Upper lobe of right lung (tissue), 1 donor: ENCODE results near the gene ACAT2. TPM values are rescaled to one million over a fixed set of nuclear protein-coding genes. Genes with fewer than 3 reads are reported as not detected.

Source experiments
- ATAC-seq: fragments of 200-7000 bp; cut with Tn5 transposase; one replicate; pipeline ENCODE4 v1.9.1; 2020; ENCODE audit warnings: mild to moderate bottlenecking, moderate library complexity
- DNase-seq: peaks from one replicate; pipeline ENCODE4 v3.0.0-alpha.2; 2020
- H3K27ac ChIP-seq: fragments of 200-600 bp; one replicate; pipeline ENCODE4 v1.8.0; 2022
- H3K27me3 ChIP-seq: fragments of 200-600 bp; one replicate; pipeline ENCODE4 v1.8.0; 2022; ENCODE audit warnings: mild to moderate bottlenecking
- H3K36me3 ChIP-seq: fragments of 200-600 bp; one replicate; pipeline ENCODE4 v1.8.0; 2022
- H3K4me1 ChIP-seq: fragments of 200-600 bp; one replicate; pipeline ENCODE4 v1.8.0; 2022
- H3K4me3 ChIP-seq: fragments of 200-600 bp; one replicate; pipeline ENCODE4 v1.8.0; 2022; ENCODE audit warnings: mild to moderate bottlenecking
- H3K9me3 ChIP-seq: fragments of 200-600 bp; one replicate; pipeline ENCODE4 v1.8.0; 2022
- intact Hi-C: fragments of 100-400 bp; cut with DNase I; formaldehyde crosslinking; loops from one replicate; pipeline ENCODE4 v1.11.0; 2022
- total RNA-seq: library from RNA; stranded (reverse); fragmentation: NEBNext Ultra II Directional; extraction: Animal tissue kit (Norgen Biotek cat#: 25700); gene quantifications from one replicate; pipeline ENCODE4 v1.2.1, GENCODE V29; 2021
- TF ChIP-seq, protein P1 (sequence below): fragments of 200-600 bp; IDR thresholded peaks from one replicate; pipeline ENCODE4 v1.8.0; 2022; ENCODE audit warnings: antibody characterized with exemption
- donor health status: DM: no; HTN: yes; CAD: no; lungs with severe emphysema.

Gene ACAT2
- total RNA-seq, 1 donor from 2014 or later: 52.6 TPM

DNA sequence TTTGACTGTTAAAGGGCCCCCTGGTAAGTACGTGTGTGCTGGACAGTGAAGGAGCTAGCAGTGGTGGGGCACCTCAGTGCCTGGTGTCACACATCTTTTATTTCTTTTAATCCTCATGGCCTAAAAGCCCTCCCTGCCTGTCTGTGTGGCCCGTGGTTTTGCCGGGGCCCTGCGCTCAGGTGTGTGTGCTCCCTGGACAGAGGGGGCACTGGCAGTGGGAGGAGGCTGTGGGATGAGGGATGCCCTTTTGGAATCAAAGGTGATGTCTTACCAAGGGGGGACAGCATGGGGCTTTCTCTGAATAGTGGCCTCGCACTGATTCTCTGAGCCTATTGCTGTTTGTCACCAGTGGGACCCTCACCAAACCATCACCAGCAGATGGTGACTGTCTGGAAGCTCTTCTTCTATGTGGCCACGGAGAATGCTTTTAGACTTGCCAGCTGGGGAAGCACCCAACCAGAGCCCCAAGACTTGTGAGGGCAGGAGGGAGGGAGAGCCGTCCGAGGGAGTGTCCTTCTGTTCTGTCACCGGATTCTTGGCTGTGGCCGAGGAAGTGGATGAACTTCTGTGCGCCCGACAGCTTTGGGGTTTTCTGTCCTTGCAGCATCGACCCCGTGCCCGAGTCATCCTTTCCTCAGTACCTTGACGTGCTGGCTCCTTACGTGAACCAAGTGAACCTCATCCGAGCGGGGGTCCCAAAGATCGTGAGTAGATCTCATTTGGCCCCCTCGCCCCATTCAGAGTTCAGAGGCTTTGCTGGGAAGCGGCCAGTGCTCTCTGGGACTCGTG lies 56.3 kb downstream of the ACAT2 start:
- ATAC-seq (no peak), DNase-seq (no peak)
- H3K9me3 ChIP-seq: no peaks in the 10 kb centered on the region
- no peaks in the 10 kb centered on the region for H3K27me3 ChIP-seq
- H3K4me3 ChIP-seq: no peak overlapping the region
- no peaks in the 10 kb centered on the region for H3K36me3 ChIP-seq
- intact Hi-C loops: no loop called here
- TF ChIP-seq, protein P1, sequence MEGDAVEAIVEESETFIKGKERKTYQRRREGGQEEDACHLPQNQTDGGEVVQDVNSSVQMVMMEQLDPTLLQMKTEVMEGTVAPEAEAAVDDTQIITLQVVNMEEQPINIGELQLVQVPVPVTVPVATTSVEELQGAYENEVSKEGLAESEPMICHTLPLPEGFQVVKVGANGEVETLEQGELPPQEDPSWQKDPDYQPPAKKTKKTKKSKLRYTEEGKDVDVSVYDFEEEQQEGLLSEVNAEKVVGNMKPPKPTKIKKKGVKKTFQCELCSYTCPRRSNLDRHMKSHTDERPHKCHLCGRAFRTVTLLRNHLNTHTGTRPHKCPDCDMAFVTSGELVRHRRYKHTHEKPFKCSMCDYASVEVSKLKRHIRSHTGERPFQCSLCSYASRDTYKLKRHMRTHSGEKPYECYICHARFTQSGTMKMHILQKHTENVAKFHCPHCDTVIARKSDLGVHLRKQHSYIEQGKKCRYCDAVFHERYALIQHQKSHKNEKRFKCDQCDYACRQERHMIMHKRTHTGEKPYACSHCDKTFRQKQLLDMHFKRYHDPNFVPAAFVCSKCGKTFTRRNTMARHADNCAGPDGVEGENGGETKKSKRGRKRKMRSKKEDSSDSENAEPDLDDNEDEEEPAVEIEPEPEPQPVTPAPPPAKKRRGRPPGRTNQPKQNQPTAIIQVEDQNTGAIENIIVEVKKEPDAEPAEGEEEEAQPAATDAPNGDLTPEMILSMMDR: no peak
- H3K27ac ChIP-seq: no peak overlapping the region
- H3K4me1 ChIP-seq: no peaks in the 10 kb centered on the region

DNA sequence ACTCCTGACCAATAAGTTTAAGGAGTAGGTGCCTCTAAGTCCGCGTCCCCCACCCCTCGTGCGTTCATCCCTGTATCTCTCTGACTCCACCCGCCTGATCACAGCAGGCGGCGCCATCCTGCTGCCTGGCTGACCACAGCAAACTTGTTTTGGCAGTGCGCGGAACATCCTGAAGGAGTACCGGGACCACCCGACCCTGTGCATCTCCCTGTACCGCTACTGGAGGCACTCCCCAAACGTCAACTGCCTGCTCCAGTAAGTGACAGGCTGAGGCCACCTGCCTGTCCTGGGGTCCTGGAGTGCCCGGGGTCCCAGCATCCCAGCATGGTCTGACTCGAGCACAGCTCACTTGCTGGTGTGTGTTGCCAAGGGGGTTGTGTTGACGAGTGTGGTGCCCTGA lies 57.3 kb downstream of the ACAT2 start:
- Histone ChIP-seq H3K27ac (no peak overlapping the region), H3K4me1 (no peaks in the 10 kb centered on the region), H3K4me3 (no peak overlapping the region), H3K36me3 (no peaks in the 10 kb centered on the region), H3K9me3 (no peaks in the 10 kb centered on the region), H3K27me3 (no peaks in the 10 kb centered on the region)
- intact Hi-C loops: no loop called here
- DNase-seq (no peak), ATAC-seq (no peak)
- TF ChIP-seq, protein P1: no peak

DNA sequence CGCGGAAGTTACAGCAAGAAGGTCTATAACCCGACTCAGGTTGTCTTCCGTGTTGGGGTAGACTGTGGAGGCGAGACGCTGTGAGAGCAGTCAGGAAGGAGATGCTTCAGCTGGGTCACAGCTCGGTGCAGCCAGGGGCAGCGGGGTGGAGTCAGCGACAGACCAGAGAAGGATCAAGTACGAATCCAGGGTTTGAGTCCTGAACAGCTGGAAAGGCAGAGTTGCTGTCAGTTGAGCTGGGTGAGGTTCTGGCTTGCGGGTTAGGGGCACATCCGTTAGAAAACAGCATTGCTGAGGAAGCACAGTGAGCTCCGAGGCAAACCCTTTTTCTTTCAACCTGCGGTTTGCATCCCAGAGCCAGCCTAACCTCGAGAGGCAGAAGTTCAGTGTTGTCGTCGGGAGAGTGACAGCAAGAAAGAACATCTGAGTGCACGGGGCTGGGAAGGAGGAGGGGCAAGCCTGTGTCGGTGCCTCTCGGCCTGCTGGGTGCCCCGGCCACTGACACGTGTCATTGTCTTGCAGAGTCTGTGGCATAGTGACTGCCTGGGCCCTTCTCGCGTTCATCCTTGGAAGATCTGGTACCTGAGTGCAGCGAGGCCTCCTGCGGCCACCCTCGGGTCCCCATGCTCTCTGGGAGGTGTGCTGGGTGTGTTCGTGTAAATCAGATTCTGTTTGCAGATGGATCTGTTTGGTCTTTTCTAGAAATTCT lies 58.2 kb downstream of the ACAT2 start:
- Histone ChIP-seq H3K27me3 (no peaks in the 10 kb centered on the region), H3K4me3 (no peak overlapping the region), H3K4me1 (no peaks in the 10 kb centered on the region), H3K36me3 (no peaks in the 10 kb centered on the region), H3K9me3 (no peaks in the 10 kb centered on the region), H3K27ac (no peak overlapping the region)
- TF ChIP-seq, protein P1: no peak
- intact Hi-C loops: no loop called here
- no peak for DNase-seq
- ATAC-seq: peak; percentile 33

DNA sequence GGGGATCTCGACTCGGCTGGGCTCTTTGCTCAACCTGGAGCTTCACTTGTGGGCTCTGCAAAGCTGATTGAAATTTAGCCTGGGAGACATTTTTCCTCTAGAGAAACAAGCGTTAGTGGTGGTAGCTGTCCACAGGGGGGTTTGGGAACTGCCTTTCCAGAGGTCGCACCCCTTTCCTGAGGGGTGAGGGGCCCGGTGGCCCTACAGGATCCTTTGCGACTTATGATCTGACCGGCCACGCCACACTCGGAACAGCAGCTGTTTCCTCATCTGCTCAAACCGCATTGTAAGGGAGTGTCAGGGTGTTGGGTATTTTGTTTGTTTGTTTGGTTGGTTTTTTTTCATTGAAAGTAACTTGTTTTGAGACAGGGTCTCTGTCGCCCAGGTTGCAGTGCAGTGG lies 59.3 kb downstream of the ACAT2 start:
- no peak for DNase-seq

GRCh38 chr6:159821726-159822125 lies 59.9 kb downstream of the ACAT2 start:
- Histone ChIP-seq H3K9me3 (no peaks in the 10 kb centered on the region), H3K4me3 (no peak overlapping the region), H3K4me1 (no peaks in the 10 kb centered on the region), H3K27me3 (no peaks in the 10 kb centered on the region), H3K27ac (no peak overlapping the region), H3K36me3 (no peaks in the 10 kb centered on the region)
- DNase-seq: no peak
- TF ChIP-seq, protein P1: no peak
- intact Hi-C loops: no loop called here
- no peak for ATAC-seq

More for the DNA sequence above, 59.3 kb downstream of the ACAT2 start:
- H3K36me3 ChIP-seq: no peaks in the 10 kb centered on the region
- no peaks in the 10 kb centered on the region for H3K9me3 ChIP-seq
- ATAC-seq: no peak
- no peaks in the 10 kb centered on the region for H3K27me3 ChIP-seq
- no peak overlapping the region for H3K4me3 ChIP-seq
- intact Hi-C loops: no loop called here
- H3K4me1 ChIP-seq: no peaks in the 10 kb centered on the region
- no peak overlapping the region for H3K27ac ChIP-seq
- TF ChIP-seq, protein P1: no peak
